ENCODE measurements around the gene SARS2.

- TF ChIP-seq POLR2A (IDR thresholded peaks at IDR 0.05; ENCODE audit: low read depth, low read length): no peak
- TF ChIP-seq POLR2AphosphoS5 (IDR thresholded peaks at IDR 0.05; ENCODE audit: low read depth, low read length): no peak
- TF ChIP-seq TAF1 (IDR thresholded peaks at IDR 0.05; ENCODE audit: borderline replicate concordance, low read depth, low read length): no peak
These were observed 2.0 kb upstream of the SARS2 start for GRCh38 chr19:38932425-38933179.
